ENCODE measurements around the gene ZAP70. TPM values are rescaled to one million over a fixed set of nuclear protein-coding genes. Genes with fewer than 3 reads are reported as not detected.

Gene ZAP70
- total and polyA plus RNA-seq, 10 of the 15 experiments (the other 5 are each of a cell fraction or from before 2014, with no cell fraction given) = 0.18 to 2.9 (median 1.2) TPM; not detected in 1

DNA sequence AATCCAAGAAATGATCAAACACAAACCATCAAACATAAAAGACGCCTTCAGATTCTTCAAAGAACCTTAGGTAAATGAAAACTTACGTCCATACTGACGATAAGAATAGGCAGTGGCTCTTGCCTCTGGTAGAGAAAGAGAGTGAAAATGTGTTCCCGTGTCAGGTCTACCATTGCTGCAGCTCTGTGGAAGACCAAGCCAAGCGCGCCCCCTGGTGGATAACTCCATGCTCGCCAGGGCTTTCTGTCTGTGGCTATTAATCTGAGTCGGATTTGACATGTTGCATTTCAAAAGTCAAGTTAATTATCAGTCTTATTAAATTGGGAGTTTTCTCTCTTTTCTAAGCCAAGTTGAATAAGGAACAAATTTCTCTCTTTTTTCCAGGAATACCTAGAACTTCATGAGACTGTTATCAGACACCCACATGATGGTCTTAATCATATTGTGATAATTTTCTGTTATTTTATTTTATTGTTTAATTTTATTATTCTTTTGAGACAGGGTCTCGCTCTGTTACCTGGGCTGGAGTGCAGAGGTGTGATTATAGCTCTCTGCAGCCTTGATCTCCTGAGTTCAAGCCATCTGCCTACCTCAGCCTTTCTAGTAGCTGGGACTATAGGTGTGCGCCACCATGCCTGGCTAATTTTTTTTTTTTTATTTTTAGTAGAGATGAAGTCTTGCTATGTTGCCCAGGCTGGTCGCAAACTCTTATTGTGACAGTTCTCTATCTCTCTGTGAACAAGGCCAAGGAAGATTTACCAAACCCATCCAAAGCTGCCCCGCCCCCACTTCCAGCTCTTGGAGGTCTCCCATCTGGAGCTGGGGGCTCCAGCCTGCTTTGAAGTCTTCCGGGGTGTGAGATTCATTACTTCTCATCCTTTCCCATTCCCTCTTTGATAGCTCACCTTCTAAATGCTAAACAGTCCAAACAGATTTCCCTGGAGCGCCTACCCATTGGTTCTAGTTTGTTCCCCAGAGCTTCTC lies 15.8 kb upstream of the ZAP70 start (continued):
- no peak for TF ChIP-seq CHD2 (IDR thresholded peaks at IDR 0.05; ENCODE audit: borderline replicate concordance, low read depth, low read length)
- TF ChIP-seq TCF3 (IDR thresholded peaks at IDR 0.05; ENCODE audit: borderline replicate concordance, insufficient read depth, low read depth, low read length) = no peak
- 0 out of 2 replicates have a peak, but pooled peaks have one; percentile 32 for TF ChIP-seq RB1 (IDR thresholded peaks at IDR 0.05; ENCODE audit: borderline replicate concordance)
- no peak for TF ChIP-seq MTA3 (IDR thresholded peaks at IDR 0.05; ENCODE audit: borderline replicate concordance, low read length)
- no peak for TF ChIP-seq HDAC6 (IDR thresholded peaks at IDR 0.05; ENCODE audit: unreplicated experiment)
- no peak for TF ChIP-seq RCOR1 (conservative IDR thresholded peaks at IDR 0.05; ENCODE audit: low read depth, low read length)
- TF ChIP-seq, protein P1, sequence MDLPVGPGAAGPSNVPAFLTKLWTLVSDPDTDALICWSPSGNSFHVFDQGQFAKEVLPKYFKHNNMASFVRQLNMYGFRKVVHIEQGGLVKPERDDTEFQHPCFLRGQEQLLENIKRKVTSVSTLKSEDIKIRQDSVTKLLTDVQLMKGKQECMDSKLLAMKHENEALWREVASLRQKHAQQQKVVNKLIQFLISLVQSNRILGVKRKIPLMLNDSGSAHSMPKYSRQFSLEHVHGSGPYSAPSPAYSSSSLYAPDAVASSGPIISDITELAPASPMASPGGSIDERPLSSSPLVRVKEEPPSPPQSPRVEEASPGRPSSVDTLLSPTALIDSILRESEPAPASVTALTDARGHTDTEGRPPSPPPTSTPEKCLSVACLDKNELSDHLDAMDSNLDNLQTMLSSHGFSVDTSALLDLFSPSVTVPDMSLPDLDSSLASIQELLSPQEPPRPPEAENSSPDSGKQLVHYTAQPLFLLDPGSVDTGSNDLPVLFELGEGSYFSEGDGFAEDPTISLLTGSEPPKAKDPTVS (IDR thresholded peaks at IDR 0.05; ENCODE audit: low read depth, low read length) = no peak
- no peak for TF ChIP-seq ZNF217 (IDR thresholded peaks at IDR 0.05)
- TF ChIP-seq, protein P2, sequence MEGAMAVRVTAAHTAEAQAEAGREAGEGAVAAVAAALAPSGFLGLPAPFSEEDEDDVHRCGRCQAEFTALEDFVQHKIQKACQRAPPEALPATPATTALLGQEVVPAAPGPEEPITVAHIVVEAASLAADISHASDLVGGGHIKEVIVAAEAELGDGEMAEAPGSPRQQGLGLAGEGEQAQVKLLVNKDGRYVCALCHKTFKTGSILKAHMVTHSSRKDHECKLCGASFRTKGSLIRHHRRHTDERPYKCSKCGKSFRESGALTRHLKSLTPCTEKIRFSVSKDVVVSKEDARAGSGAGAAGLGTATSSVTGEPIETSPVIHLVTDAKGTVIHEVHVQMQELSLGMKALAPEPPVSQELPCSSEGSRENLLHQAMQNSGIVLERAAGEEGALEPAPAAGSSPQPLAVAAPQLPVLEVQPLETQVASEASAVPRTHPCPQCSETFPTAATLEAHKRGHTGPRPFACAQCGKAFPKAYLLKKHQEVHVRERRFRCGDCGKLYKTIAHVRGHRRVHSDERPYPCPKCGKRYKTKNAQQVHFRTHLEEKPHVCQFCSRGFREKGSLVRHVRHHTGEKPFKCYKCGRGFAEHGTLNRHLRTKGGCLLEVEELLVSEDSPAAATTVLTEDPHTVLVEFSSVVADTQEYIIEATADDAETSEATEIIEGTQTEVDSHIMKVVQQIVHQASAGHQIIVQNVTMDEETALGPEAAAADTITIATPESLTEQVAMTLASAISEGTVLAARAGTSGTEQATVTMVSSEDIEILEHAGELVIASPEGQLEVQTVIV (IDR thresholded peaks at IDR 0.05; ENCODE audit: borderline replicate concordance, partially characterized antibody) = no peak
- TF ChIP-seq, protein P3, sequence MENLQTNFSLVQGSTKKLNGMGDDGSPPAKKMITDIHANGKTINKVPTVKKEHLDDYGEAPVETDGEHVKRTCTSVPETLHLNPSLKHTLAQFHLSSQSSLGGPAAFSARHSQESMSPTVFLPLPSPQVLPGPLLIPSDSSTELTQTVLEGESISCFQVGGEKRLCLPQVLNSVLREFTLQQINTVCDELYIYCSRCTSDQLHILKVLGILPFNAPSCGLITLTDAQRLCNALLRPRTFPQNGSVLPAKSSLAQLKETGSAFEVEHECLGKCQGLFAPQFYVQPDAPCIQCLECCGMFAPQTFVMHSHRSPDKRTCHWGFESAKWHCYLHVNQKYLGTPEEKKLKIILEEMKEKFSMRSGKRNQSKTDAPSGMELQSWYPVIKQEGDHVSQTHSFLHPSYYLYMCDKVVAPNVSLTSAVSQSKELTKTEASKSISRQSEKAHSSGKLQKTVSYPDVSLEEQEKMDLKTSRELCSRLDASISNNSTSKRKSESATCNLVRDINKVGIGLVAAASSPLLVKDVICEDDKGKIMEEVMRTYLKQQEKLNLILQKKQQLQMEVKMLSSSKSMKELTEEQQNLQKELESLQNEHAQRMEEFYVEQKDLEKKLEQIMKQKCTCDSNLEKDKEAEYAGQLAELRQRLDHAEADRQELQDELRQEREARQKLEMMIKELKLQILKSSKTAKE (IDR thresholded peaks at IDR 0.05; ENCODE audit: low read depth, poor library complexity, severe bottlenecking) = peak; percentile 67
- TF ChIP-seq, protein P4, sequence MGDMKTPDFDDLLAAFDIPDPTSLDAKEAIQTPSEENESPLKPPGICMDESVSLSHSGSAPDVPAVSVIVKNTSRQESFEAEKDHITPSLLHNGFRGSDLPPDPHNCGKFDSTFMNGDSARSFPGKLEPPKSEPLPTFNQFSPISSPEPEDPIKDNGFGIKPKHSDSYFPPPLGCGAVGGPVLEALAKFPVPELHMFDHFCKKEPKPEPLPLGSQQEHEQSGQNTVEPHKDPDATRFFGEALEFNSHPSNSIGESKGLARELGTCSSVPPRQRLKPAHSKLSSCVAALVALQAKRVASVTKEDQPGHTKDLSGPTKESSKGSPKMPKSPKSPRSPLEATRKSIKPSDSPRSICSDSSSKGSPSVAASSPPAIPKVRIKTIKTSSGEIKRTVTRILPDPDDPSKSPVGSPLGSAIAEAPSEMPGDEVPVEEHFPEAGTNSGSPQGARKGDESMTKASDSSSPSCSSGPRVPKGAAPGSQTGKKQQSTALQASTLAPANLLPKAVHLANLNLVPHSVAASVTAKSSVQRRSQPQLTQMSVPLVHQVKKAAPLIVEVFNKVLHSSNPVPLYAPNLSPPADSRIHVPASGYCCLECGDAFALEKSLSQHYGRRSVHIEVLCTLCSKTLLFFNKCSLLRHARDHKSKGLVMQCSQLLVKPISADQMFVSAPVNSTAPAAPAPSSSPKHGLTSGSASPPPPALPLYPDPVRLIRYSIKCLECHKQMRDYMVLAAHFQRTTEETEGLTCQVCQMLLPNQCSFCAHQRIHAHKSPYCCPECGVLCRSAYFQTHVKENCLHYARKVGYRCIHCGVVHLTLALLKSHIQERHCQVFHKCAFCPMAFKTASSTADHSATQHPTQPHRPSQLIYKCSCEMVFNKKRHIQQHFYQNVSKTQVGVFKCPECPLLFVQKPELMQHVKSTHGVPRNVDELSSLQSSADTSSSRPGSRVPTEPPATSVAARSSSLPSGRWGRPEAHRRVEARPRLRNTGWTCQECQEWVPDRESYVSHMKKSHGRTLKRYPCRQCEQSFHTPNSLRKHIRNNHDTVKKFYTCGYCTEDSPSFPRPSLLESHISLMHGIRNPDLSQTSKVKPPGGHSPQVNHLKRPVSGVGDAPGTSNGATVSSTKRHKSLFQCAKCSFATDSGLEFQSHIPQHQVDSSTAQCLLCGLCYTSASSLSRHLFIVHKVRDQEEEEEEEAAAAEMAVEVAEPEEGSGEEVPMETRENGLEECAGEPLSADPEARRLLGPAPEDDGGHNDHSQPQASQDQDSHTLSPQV (IDR thresholded peaks at IDR 0.05) = peak; percentile 51; the same call in 1 of the 2 replicates
- TF ChIP-seq ZBED1 (IDR thresholded peaks at IDR 0.05; ENCODE audit: borderline replicate concordance) = no peak; the same call in 1 of the 2 replicates
- TF ChIP-seq, protein P5, sequence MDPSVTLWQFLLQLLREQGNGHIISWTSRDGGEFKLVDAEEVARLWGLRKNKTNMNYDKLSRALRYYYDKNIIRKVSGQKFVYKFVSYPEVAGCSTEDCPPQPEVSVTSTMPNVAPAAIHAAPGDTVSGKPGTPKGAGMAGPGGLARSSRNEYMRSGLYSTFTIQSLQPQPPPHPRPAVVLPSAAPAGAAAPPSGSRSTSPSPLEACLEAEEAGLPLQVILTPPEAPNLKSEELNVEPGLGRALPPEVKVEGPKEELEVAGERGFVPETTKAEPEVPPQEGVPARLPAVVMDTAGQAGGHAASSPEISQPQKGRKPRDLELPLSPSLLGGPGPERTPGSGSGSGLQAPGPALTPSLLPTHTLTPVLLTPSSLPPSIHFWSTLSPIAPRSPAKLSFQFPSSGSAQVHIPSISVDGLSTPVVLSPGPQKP (IDR thresholded peaks at IDR 0.05; ENCODE audit: low read depth, low read length) = no peak
- TF ChIP-seq PAX8 (IDR thresholded peaks at IDR 0.05) = no peak
